RWPE2 (cell line): ENCODE data around the gene KHK.

Experiments
- ATAC-seq: fragments of 200-7000 bp; cut with Tn5 transposase; 3 replicates; pipeline ENCODE4 v1.9.1; 2021; ENCODE audit warnings: low read depth
- DNase-seq: peaks from one replicate; pipeline ENCODE4 v3.0.0-alpha.2; 2020; ENCODE audit warnings: low spot score
- H3K27ac ChIP-seq: fragments of 450-650 bp; 2 replicates; pipeline ENCODE4 v1.5.1; 2017; ENCODE audit warnings: mild to moderate bottlenecking; ENCODE audit not compliant: poor library complexity, severe bottlenecking
- H3K27me3 ChIP-seq: fragments of 250-450 bp; sonication (Bioruptor Pico); 2 replicates; pipeline ENCODE4 v1.5.1; 2021; ENCODE audit warnings: mild to moderate bottlenecking, moderate library complexity; ENCODE audit not compliant: insufficient read depth, poor library complexity, severe bottlenecking
- H3K36me3 ChIP-seq: fragments of 250-450 bp; sonication (Bioruptor Pico); 2 replicates; pipeline ENCODE4 v1.5.1; 2020; ENCODE audit warnings: low read depth, mild to moderate bottlenecking, moderate library complexity
- H3K4me1 ChIP-seq: fragments of 250-450 bp; sonication (Bioruptor Pico); 2 replicates; pipeline ENCODE4 v1.5.1; 2021; ENCODE audit warnings: mild to moderate bottlenecking, moderate library complexity; ENCODE audit not compliant: insufficient read depth, poor library complexity, severe bottlenecking
- H3K4me3 ChIP-seq: fragments of 250-450 bp; sonication (Bioruptor Pico); 2 replicates; pipeline ENCODE4 v1.5.1; 2021; ENCODE audit warnings: mild to moderate bottlenecking, moderate library complexity; ENCODE audit not compliant: severe bottlenecking
- H3K9me3 ChIP-seq: fragments of 250-450 bp; sonication (Bioruptor Pico); 2 replicates; pipeline ENCODE4 v1.5.1; 2021; ENCODE audit warnings: mild to moderate bottlenecking, moderate library complexity; ENCODE audit not compliant: severe bottlenecking
- TF ChIP-seq, protein P1 (sequence below): fragments of 450-650 bp; IDR thresholded peaks from one replicate; pipeline ENCODE4 v1.5.1; 2017; ENCODE audit warnings: mild to moderate bottlenecking, moderate library complexity; ENCODE audit not compliant: poor library complexity, severe bottlenecking

Gene KHK

DNA sequence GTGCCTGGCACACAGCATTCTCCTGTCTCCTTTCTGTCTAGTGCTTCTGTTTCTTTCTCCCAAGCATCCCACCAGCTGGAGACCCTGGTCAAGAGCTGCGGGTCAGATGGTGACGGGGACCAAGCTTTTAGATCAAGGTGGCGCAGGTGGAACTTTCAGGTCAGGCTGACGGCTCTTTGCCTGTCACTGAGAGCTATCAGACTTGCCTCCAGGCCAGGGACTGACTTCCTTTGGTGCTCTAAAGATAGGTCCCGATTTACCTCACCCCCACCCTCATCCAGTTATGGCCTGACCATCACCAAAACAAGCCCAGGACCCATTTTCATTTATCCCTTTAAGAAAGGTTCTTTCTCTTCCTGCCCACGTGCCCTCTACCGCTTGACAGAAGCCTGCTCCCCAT, 9.3 kb upstream of the KHK start:
- no peak overlapping the region for H3K27ac ChIP-seq
- no peak overlapping the region for H3K4me3 ChIP-seq
- peaks cover 4% of the 10 kb centered on the region for H3K4me1 ChIP-seq
- ATAC-seq: no peak
- DNase-seq: no peak
- TF ChIP-seq, protein P1, sequence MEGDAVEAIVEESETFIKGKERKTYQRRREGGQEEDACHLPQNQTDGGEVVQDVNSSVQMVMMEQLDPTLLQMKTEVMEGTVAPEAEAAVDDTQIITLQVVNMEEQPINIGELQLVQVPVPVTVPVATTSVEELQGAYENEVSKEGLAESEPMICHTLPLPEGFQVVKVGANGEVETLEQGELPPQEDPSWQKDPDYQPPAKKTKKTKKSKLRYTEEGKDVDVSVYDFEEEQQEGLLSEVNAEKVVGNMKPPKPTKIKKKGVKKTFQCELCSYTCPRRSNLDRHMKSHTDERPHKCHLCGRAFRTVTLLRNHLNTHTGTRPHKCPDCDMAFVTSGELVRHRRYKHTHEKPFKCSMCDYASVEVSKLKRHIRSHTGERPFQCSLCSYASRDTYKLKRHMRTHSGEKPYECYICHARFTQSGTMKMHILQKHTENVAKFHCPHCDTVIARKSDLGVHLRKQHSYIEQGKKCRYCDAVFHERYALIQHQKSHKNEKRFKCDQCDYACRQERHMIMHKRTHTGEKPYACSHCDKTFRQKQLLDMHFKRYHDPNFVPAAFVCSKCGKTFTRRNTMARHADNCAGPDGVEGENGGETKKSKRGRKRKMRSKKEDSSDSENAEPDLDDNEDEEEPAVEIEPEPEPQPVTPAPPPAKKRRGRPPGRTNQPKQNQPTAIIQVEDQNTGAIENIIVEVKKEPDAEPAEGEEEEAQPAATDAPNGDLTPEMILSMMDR: no peak
- H3K36me3 ChIP-seq: no peaks in the 10 kb centered on the region
- no peaks in the 10 kb centered on the region for H3K9me3 ChIP-seq
- H3K27me3 ChIP-seq: no peaks in the 10 kb centered on the region

DNA sequence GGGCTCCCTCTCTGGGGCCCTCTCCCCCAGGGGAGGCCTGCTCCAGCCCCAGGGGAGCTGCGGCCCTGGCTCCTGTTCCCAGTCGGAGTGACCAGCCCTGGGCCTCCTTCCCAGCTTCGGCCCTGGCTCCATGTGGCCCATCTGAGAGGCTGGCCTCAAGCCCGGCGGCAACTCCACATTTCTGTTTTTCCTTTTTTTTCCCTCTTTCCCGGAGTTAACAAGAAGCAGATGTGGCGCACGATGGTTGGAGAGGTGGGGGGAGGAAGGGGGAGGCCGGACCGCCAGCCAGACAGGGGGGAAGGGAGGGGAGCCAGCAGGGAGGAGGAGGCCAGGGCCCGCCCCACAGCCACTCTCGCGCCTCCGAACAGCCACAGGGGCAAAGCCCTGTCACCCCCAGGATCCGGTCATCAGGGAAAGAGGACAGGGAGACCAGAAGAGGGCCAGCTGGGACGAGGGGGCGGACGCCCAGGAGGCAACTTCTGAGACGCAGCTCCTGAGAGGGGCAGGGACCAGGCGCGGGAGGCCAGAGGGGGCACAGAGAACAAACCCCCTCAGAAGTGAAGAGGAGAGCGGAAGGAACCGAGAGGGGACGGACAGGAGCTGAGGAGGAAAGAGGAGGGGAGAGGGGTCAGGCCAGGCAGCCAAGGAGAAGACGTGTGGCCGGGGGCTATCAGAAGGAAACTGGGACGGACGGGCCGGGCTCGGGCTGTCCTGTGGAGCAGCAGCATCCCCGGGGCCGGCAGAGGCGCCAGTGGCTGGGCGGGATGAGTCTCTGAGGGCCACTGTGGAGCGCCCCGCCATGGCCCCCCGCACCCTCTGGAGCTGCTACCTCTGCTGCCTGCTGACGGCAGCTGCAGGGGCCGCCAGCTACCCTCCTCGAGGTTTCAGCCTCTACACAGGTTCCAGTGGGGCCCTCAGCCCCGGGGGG, 8.0 kb upstream of the KHK start, which contains the start of gene EMILIN1:
TSS of gene EMILIN1 (plus strand) at position 349 of the 928 bp plus-strand sequence. CDS start at position 800, 451 bp downstream.
- H3K4me3 ChIP-seq: no peak within 1 kb of the TSS
- DNase-seq (no peak), ATAC-seq (no peak)
- no peaks in the 10 kb centered on the region for H3K27me3 ChIP-seq
- no peaks in the 10 kb centered on the region for H3K36me3 ChIP-seq
- TF ChIP-seq, protein P1: no peak
- peaks cover 4% of the 10 kb centered on the region for H3K4me1 ChIP-seq
- no peak within 1 kb of the TSS for H3K27ac ChIP-seq
- no peaks in the 10 kb centered on the region for H3K9me3 ChIP-seq

DNA sequence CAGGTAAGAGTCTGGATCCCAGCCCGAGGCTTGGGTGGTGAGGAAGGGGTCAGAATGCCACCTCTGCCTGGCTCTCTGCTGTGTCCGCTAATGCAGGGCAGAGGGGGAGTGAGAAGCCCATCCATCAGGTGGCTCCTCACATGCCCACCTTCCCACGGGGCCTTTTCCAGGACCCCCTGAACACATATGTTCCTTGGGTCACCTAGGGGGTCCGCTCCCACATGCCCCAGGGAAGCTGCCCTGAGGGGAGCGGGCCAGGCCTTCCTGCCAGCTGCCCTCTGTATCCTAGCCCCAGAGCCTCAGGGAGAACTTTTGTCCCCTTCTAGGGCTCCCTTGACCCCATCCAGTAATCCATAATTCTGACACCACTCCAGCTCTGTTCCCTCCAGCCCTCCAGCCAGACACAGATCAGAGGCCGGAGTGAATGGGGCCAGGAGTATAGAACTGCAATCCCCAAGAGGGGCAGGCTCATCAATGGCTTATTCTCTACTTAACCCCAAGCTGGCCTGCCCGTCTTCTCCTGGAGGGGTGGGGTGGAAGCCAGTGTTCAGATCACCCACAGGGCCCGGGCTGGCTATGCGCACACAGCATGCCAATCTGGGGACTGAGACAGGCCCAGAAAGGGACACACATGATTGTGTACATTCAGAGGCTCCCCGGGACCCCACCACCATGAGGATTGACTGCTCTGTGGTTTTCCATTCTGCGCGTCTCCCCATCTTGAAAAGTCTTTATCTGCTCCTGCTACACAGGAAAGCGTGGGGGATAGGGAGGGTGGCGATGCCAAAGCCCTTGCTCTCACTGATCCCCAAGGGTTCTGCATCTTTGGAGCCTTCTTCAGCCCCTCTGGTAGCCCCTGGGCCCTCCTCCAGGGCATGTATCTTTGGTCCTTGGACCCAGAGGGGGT, 7.1 kb upstream of the KHK start:
- Histone ChIP-seq H3K36me3 (no peaks in the 10 kb centered on the region), H3K27ac (no peak overlapping the region), H3K27me3 (no peaks in the 10 kb centered on the region), H3K9me3 (no peaks in the 10 kb centered on the region), H3K4me1 (peaks cover 4% of the 10 kb centered on the region), H3K4me3 (no peak overlapping the region)
- DNase-seq: no peak
- no peak for ATAC-seq
- TF ChIP-seq, protein P1: no peak

DNA sequence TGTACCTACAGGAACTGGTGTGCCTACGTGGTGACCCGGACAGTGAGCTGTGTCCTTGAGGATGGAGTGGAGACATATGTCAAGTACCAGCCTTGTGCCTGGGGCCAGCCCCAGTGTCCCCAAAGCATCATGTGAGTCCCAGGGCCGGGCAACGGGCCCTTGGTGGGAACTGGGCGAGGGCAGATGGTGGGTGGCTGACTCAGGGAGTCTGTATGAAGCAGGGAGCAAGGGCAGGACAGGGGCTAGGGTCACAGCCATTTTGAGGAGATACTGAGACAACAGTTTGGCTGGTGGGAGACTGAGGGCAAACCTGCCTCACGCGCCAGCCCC, 6.5 kb upstream of the KHK start:
- Histone ChIP-seq H3K4me1 (peaks cover 4% of the 10 kb centered on the region), H3K36me3 (no peaks in the 10 kb centered on the region)
- no peak for DNase-seq

More for the DNA sequence above, 6.5 kb upstream of the KHK start:
- ATAC-seq: no peak
- no peaks in the 10 kb centered on the region for H3K27me3 ChIP-seq
- no peak overlapping the region for H3K27ac ChIP-seq
- no peaks in the 10 kb centered on the region for H3K9me3 ChIP-seq
- H3K4me3 ChIP-seq: no peak overlapping the region
- TF ChIP-seq, protein P1: no peak
